Endothelial cell (in vitro differentiated cells): ENCODE data around the gene CD59. TPM values are rescaled to one million over a fixed set of nuclear protein-coding genes. Genes with fewer than 3 reads are reported as not detected.

Source experiments
- DNase-seq: peaks from one replicate; pipeline ENCODE4 v3.0.0; 2021; ENCODE audit warnings: low spot score
- H3K27ac Mint-ChIP-seq: one replicate; pipeline ENCODE4 v1.8.0; 2021; ENCODE audit warnings: mixed read lengths, inconsistent platforms; ENCODE audit not compliant: unreplicated experiment
- H3K27me3 Mint-ChIP-seq: one replicate; pipeline ENCODE4 v1.8.0; 2021; ENCODE audit warnings: mild to moderate bottlenecking, moderate library complexity, mixed read lengths, inconsistent platforms; ENCODE audit not compliant: unreplicated experiment
- H3K36me3 Mint-ChIP-seq: one replicate; pipeline ENCODE4 v1.8.0; 2021; ENCODE audit warnings: mild to moderate bottlenecking, low read depth, mixed read lengths, inconsistent platforms; ENCODE audit not compliant: unreplicated experiment
- H3K4me1 Mint-ChIP-seq: one replicate; pipeline ENCODE4 v1.8.0; 2021; ENCODE audit warnings: mild to moderate bottlenecking, mixed read lengths, inconsistent platforms; ENCODE audit not compliant: unreplicated experiment
- H3K4me3 Mint-ChIP-seq: one replicate; pipeline ENCODE4 v1.8.0; 2021; ENCODE audit warnings: mild to moderate bottlenecking, mixed read lengths, inconsistent platforms; ENCODE audit not compliant: unreplicated experiment
- H3K9me3 Mint-ChIP-seq: one replicate; pipeline ENCODE4 v1.8.0; 2021; ENCODE audit warnings: mixed read lengths, inconsistent platforms; ENCODE audit not compliant: unreplicated experiment
- total RNA-seq: library from RNA; stranded (reverse); fragmentation: NEBNext Ultra II Directional; extraction: Animal tissue kit (Norgen Biotek cat#: 25700); gene quantifications from one replicate; pipeline ENCODE4 v1.2.1, GENCODE V29; 2021; ENCODE audit not compliant: unreplicated experiment
- TF ChIP-seq, protein P1 (sequence below): fragments of 200-600 bp; sonication (generic); IDR thresholded peaks from one replicate; pipeline ENCODE4 v1.5.0; 2021; ENCODE audit warnings: antibody characterized with exemption; ENCODE audit not compliant: unreplicated experiment

CD59 gene
- total RNA-seq, 1 donor from 2014 or later: 101 TPM

- DNase-seq: no peak
- H3K4me1 Mint-ChIP-seq: peaks cover 3% of the 10 kb centered on the region
- H3K36me3 Mint-ChIP-seq: peaks cover 23% of the 10 kb centered on the region
- TF ChIP-seq, protein P1, sequence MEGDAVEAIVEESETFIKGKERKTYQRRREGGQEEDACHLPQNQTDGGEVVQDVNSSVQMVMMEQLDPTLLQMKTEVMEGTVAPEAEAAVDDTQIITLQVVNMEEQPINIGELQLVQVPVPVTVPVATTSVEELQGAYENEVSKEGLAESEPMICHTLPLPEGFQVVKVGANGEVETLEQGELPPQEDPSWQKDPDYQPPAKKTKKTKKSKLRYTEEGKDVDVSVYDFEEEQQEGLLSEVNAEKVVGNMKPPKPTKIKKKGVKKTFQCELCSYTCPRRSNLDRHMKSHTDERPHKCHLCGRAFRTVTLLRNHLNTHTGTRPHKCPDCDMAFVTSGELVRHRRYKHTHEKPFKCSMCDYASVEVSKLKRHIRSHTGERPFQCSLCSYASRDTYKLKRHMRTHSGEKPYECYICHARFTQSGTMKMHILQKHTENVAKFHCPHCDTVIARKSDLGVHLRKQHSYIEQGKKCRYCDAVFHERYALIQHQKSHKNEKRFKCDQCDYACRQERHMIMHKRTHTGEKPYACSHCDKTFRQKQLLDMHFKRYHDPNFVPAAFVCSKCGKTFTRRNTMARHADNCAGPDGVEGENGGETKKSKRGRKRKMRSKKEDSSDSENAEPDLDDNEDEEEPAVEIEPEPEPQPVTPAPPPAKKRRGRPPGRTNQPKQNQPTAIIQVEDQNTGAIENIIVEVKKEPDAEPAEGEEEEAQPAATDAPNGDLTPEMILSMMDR: no peak
- H3K27ac Mint-ChIP-seq: no peak overlapping the region
- H3K4me3 Mint-ChIP-seq: no peak overlapping the region
- no peaks in the 10 kb centered on the region for H3K9me3 Mint-ChIP-seq
- peaks cover 1% of the 10 kb centered on the region for H3K27me3 Mint-ChIP-seq
Observed at GRCh38 chr11:33767624-33768023, 31.4 kb upstream of the CD59 start.

- TF ChIP-seq, protein P1: no peak
- Mint-ChIP-seq H3K27me3 (no peaks in the 10 kb centered on the region), H3K36me3 (peaks cover 23% of the 10 kb centered on the region), H3K4me3 (no peak overlapping the region), H3K9me3 (no peaks in the 10 kb centered on the region), H3K27ac (no peak overlapping the region), H3K4me1 (no peaks in the 10 kb centered on the region)
- no peak for DNase-seq
Observed at GRCh38 chr11:33766085-33766484, 29.9 kb upstream of the CD59 start.

DNA sequence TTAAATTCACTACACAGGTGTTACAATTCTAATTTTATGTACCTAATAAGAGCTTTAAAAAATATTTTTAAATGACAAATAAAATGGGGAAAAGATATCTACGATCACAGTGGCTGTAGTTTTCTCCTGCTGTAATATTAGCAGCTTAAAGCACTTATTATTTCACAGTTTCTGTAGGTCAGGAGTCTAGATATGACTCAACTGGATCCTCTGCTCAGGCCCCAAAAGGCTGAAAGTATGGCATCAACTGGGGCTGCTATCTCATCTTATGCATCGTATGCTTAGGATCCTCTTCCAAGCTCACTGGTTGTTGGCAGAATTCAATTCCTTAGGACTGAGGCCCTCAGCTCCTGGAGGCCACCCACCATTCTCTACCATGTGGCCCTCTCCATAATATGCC is 25.2 kb upstream of the CD59 start:
- TF ChIP-seq, protein P1: no peak
- no peak overlapping the region for H3K4me3 Mint-ChIP-seq
- no peak for DNase-seq
- no peaks in the 10 kb centered on the region for H3K4me1 Mint-ChIP-seq
- no peaks in the 10 kb centered on the region for H3K9me3 Mint-ChIP-seq
- H3K36me3 Mint-ChIP-seq: peaks cover 28% of the 10 kb centered on the region
- H3K27ac Mint-ChIP-seq: no peak overlapping the region
- no peaks in the 10 kb centered on the region for H3K27me3 Mint-ChIP-seq

DNA sequence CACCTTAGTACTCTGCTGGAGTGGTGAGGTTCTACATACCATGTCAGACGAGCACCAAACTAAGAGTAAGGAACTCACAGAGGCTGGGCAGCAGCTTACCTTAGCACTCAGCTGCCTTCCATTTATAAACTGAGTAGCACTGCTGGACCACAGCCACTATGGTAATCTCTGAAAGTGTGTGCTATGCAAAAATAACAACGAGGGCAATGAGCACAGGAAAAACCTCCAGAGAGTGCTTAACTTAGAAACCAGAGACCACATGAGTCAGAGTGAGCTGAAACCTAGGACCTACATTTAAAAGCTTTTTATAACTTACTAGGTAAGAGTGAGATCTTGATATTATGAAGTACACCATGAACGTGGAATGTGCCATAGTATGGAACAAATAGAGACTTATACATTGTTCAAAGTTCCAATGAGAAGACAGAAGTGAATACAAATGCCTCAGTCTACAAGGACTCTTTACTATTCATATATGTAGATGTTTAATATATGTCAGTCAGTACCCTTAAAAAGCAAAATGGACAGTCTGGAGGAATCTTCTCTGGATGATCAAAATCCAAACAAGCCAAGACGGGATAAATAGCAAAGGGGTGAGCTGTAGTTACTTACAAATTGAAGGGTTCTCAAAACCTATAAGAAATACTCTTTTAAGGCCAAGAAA is 17.2 kb upstream of the CD59 start:
- DNase-seq: no peak
- TF ChIP-seq, protein P1: no peak
- H3K4me3 Mint-ChIP-seq: no peak overlapping the region
- H3K9me3 Mint-ChIP-seq: no peaks in the 10 kb centered on the region
- no peak overlapping the region for H3K27ac Mint-ChIP-seq
- H3K36me3 Mint-ChIP-seq: no peaks in the 10 kb centered on the region
- H3K27me3 Mint-ChIP-seq: no peaks in the 10 kb centered on the region
- H3K4me1 Mint-ChIP-seq: no peaks in the 10 kb centered on the region

GRCh38 chr11:33751878-33752277 is 15.7 kb upstream of the CD59 start:
- Mint-ChIP-seq H3K4me3 (no peak overlapping the region), H3K27ac (no peak overlapping the region), H3K9me3 (no peaks in the 10 kb centered on the region), H3K4me1 (no peaks in the 10 kb centered on the region), H3K36me3 (no peaks in the 10 kb centered on the region), H3K27me3 (no peaks in the 10 kb centered on the region)
- TF ChIP-seq, protein P1: no peak
- DNase-seq: no peak
